Fibroblast of peridontal ligament (primary cell): ENCODE data around the gene ENTR1.

Experiments used
- DNase-seq: peaks from one replicate; pipeline ENCODE4 v3.0.0-alpha.2; 2010; ENCODE audit errors: extremely low read depth

The ENTR1 gene

GRCh38 chr9:136397643-136398042 lies 12.8 kb downstream of the ENTR1 start:
- DNase-seq, result no peak

GRCh38 chr9:136396219-136396515 lies 14.2 kb downstream of the ENTR1 start:
- DNase-seq, result no peak

- no peak for DNase-seq
These were observed 14.8 kb downstream of the ENTR1 start for GRCh38 chr9:136395345-136396218.

GRCh38 chr9:136395020-136395340 lies 15.4 kb downstream of the ENTR1 start:
- DNase-seq, result no peak

- DNase-seq, result no peak
These were observed 15.9 kb downstream of the ENTR1 start for GRCh38 chr9:136394312-136395019.

- no peak for DNase-seq
These were observed 16.9 kb downstream of the ENTR1 start for GRCh38 chr9:136393531-136393930.

- DNase-seq, result no peak
These were observed 17.6 kb downstream of the ENTR1 start for GRCh38 chr9:136392538-136393449.

GRCh38 chr9:136391737-136392537 lies 18.5 kb downstream of the ENTR1 start:
- DNase-seq, result no peak

GRCh38 chr9:136389396-136389795 lies 21.0 kb downstream of the ENTR1 start:
- DNase-seq, result no peak

- no peak for DNase-seq
These were observed 23.2 kb downstream of the ENTR1 start for GRCh38 chr9:136387217-136387616.

GRCh38 chr9:136386018-136386417 lies 24.4 kb downstream of the ENTR1 start:
- DNase-seq, result no peak

- DNase-seq, result no peak
These were observed 25.4 kb downstream of the ENTR1 start for GRCh38 chr9:136385015-136385414.

GRCh38 chr9:136383436-136383835 lies 27.0 kb downstream of the ENTR1 start:
- DNase-seq, result no peak

GRCh38 chr9:136381966-136382513 lies 28.4 kb downstream of the ENTR1 start:
- DNase-seq, result no peak

- no peak for DNase-seq
These were observed 29.1 kb downstream of the ENTR1 start for GRCh38 chr9:136381311-136381710.

GRCh38 chr9:136380381-136380780 lies 30.0 kb downstream of the ENTR1 start:
- no peak for DNase-seq

- no peak for DNase-seq
These were observed 30.5 kb downstream of the ENTR1 start for GRCh38 chr9:136379891-136380290.

GRCh38 chr9:136379401-136379800 lies 31.0 kb downstream of the ENTR1 start:
- DNase-seq, result no peak

- no peak for DNase-seq
These were observed 31.5 kb downstream of the ENTR1 start for GRCh38 chr9:136379003-136379287.

- no peak for DNase-seq
These were observed 32.0 kb downstream of the ENTR1 start for GRCh38 chr9:136378170-136379002.
